ENCODE measurements around the gene GPR137. TPM values are rescaled to one million over a fixed set of nuclear protein-coding genes. Genes with fewer than 3 reads are reported as not detected.

The GPR137 gene
- total RNA-seq, 3 donors from 2014 or later (not counting 1 experiment from before 2014, with no cell fraction given), result 29.1 to 61.3 (median 34.4) TPM

DNA sequence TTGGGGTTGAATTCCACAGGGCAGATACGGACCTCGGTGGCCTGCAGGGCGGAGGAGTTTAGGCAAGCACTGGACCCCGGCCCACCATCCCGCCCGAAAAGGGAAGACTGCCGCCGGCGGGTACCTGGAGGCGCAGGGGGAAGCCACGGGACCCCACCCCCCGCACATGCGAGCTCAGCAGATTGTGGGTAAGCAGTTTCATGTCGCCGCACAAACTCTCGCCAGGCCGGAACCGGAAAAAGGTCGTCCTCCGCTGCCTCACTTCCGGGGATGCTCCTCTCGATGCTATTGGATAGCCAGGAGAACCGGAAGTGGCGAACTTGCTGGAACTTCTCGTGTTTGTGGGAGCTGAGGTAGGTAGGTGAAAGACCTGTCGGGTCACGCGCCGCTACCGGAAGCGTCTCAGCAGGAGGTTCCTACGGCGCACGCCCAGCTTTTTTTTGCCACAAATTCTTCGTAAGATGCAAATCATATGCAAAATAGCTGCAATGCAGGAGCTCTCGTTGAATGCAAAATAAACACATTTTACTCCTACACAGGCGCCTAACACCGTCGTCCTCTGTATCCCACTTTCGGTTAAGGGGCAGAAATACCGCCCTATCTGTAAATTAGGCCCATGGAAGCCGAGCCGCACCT is 31.8 kb downstream of the GPR137 start, which contains the start of gene TRMT112:
TRMT112 (minus strand) TSS at position 235 of the 636 bp plus-strand sequence; CDS start at position 202, 33 bp downstream.
- Mint-ChIP-seq H3K9me3 (no peaks in the 10 kb centered on the region), H3K36me3 (no peaks in the 10 kb centered on the region), H3K27me3 (ENCODE audit: low read depth in 2 of 2) (no peaks in the 10 kb centered on the region), H3K27ac (peak within 1 kb of the TSS; percentile 88 to 99), H3K4me1 (peaks cover 54 to 61% of the 10 kb centered on the region in 2 donors), H3K4me3 (peak within 1 kb of the TSS; percentile 97)
- under 1% methylated on average over 43 of the region's 43 CpGs for whole genome bisulfite sequencing (ENCODE audit: insufficient coverage)
- ATAC-seq (peak; percentile 62 to 84 (median 76)), DNase-seq (peak; percentile 87 to 100)
- Histone ChIP-seq H3K4me1 (ENCODE audit: control insufficient read depth, insufficient read depth, low read length) (peaks cover 30% of the 10 kb centered on the region), H3K27me3 (ENCODE audit: control insufficient read depth, insufficient read depth, low read length) (no peaks in the 10 kb centered on the region), H3K27ac (ENCODE audit: low read length) (peak within 1 kb of the TSS; percentile 86), H3K9me3 (ENCODE audit: control insufficient read depth, insufficient read depth, low read length) (no peaks in the 10 kb centered on the region), H3K36me3 (ENCODE audit: control insufficient read depth, insufficient read depth, low read length) (peaks cover 32% of the 10 kb centered on the region), H3K4me3 (ENCODE audit: low read length) (peak within 1 kb of the TSS; percentile 91)
- intact Hi-C loops (cut with micrococcal nuclease), result loop anchor here (1.0 to 5.0 kb wide), 4 partner anchors 12 to 130 kb away; partner anchors contain the start of genes CCDC88B, ESRRA and STIP1
- TF ChIP-seq, protein P1, sequence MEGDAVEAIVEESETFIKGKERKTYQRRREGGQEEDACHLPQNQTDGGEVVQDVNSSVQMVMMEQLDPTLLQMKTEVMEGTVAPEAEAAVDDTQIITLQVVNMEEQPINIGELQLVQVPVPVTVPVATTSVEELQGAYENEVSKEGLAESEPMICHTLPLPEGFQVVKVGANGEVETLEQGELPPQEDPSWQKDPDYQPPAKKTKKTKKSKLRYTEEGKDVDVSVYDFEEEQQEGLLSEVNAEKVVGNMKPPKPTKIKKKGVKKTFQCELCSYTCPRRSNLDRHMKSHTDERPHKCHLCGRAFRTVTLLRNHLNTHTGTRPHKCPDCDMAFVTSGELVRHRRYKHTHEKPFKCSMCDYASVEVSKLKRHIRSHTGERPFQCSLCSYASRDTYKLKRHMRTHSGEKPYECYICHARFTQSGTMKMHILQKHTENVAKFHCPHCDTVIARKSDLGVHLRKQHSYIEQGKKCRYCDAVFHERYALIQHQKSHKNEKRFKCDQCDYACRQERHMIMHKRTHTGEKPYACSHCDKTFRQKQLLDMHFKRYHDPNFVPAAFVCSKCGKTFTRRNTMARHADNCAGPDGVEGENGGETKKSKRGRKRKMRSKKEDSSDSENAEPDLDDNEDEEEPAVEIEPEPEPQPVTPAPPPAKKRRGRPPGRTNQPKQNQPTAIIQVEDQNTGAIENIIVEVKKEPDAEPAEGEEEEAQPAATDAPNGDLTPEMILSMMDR (IDR thresholded peaks at IDR 0.05), result no peak

DNA sequence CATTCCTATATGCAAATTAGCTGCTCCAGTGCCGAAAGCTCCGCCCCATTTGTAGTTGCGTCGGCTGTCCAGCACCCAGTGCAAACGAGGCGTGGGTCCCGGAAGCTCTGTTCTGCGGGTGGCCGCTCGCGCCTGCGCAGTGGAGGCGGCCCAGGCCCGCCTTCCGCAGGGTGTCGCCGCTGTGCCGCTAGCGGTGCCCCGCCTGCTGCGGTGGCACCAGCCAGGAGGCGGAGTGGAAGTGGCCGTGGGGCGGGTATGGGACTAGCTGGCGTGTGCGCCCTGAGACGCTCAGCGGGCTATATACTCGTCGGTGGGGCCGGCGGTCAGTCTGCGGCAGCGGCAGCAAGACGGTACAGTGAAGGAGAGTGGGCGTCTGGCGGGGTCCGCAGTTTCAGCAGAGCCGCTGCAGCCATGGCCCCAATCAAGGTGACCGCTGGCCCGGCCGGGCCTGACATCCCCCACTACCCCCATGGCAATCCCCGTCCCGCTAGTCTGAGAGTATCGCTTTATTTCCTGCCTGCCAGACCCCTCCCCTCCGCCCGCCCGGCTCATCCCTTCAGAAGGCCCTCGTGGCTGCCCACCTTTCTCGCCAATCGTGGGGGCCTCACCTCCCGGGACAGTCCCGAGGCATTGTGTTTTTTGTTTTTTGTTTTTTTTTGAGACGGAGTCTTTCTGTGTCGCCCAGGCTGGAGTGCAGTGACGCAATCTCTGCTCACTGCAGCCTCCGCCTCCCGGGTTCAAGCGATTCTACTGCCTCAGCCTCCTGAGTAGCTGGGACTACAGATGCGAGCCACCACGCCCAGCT is 32.5 kb downstream of the GPR137 start, which contains the start of gene PRDX5:
PRDX5 (plus strand) TSS at position 161 of the 805 bp plus-strand sequence; CDS start at position 256, 95 bp downstream.
- TF ChIP-seq, protein P1 (IDR thresholded peaks at IDR 0.05), result no peak
- Mint-ChIP-seq H3K27me3 (ENCODE audit: low read depth in 2 of 2) (no peaks in the 10 kb centered on the region), H3K4me3 (peak within 1 kb of the TSS; percentile 97), H3K4me1 (peaks cover 47 to 53% of the 10 kb centered on the region in 2 donors), H3K27ac (peak within 1 kb of the TSS; percentile 88 to 99), H3K36me3 (no peaks in the 10 kb centered on the region), H3K9me3 (no peaks in the 10 kb centered on the region)
- DNase-seq, result peak; percentile 95 to 99
- no peaks in the 10 kb centered on the region for H3K27me3 ChIP-seq (ENCODE audit: control insufficient read depth, insufficient read depth, low read length)
- H3K36me3 ChIP-seq (ENCODE audit: control insufficient read depth, insufficient read depth, low read length), result peaks cover 34% of the 10 kb centered on the region
- intact Hi-C loops (cut with micrococcal nuclease), result loop anchor here (1.0 to 5.0 kb wide), 5 partner anchors 13 to 131 kb away; partner anchors contain the start of genes CCDC88B, ESRRA and STIP1
- H3K4me1 ChIP-seq (ENCODE audit: control insufficient read depth, insufficient read depth, low read length), result peaks cover 30% of the 10 kb centered on the region
- H3K4me3 ChIP-seq (ENCODE audit: low read length), result peak within 1 kb of the TSS; percentile 91
- ATAC-seq, result peak; percentile 74 to 90 (median 78)
- WGBS (ENCODE audit: insufficient coverage), result under 1% methylated on average over 60 of the region's 61 CpGs
- peak within 1 kb of the TSS; percentile 86 for H3K27ac ChIP-seq (ENCODE audit: low read length)
- no peaks in the 10 kb centered on the region for H3K9me3 ChIP-seq (ENCODE audit: control insufficient read depth, insufficient read depth, low read length)

DNA sequence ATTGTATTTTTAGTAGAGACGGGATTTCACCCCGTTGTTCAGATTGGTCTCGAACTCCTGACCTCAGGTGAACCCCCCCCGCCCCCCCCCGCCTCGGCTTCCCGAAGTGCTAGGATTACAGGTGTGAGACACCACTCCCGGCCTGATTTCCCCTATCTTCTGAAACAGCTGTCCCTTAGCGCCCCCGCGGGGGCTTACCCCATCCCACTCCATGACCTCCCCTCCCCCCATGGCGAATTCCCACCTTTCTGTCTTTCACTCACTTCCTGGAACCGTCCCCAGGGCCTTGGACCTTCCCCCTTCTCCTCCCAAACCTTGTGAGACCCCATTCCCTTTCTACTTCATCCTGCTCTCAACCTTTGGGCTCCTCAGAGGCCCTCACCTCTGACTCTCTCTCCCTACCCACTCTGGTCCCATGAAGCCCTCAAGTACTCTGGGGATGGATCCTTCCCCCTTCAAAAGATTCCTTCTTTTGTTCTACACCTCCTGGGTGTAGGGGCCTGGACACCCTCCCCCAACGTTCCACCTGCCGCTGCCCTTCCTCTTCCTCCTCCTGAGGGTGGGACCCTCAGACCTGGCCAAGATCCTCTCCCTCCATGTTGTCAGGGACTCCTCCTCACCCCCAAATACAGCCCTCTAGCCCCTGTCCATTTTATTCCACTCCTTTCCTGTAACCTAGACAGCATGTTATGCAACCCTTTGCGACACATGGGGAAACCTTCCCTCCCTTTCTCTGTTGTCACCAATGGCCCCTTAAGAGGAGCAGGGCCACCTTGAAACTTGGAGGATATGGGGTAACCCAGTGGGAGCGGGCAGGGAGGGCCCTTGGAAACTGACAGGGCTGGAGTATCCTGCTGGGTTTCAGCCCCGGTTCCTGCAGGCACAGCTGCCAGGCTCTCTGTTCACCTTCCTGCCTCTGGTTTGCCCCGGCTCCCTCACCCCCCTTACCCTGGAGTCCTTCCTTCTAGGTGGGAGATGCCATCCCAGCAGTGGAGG is 33.4 kb downstream of the GPR137 start:
- Mint-ChIP-seq H3K4me3 (peak overlapping the region; percentile 97), H3K27ac (peak overlapping the region; percentile 88 to 99), H3K27me3 (ENCODE audit: low read depth in 2 of 2) (no peaks in the 10 kb centered on the region), H3K4me1 (peaks cover 46 to 51% of the 10 kb centered on the region in 2 donors), H3K36me3 (no peaks in the 10 kb centered on the region), H3K9me3 (no peaks in the 10 kb centered on the region)
- TF ChIP-seq, protein P1 (IDR thresholded peaks at IDR 0.05), result no peak
- Histone ChIP-seq H3K27me3 (ENCODE audit: control insufficient read depth, insufficient read depth, low read length) (no peaks in the 10 kb centered on the region), H3K4me3 (ENCODE audit: low read length) (peak overlapping the region; percentile 91), H3K36me3 (ENCODE audit: control insufficient read depth, insufficient read depth, low read length) (peaks cover 30% of the 10 kb centered on the region), H3K4me1 (ENCODE audit: control insufficient read depth, insufficient read depth, low read length) (peaks cover 30% of the 10 kb centered on the region), H3K9me3 (ENCODE audit: control insufficient read depth, insufficient read depth, low read length) (no peaks in the 10 kb centered on the region), H3K27ac (ENCODE audit: low read length) (peak overlapping the region; percentile 86)
- ATAC-seq, result no peak
- intact Hi-C loops (cut with micrococcal nuclease), result loop anchor here (1.0 to 5.0 kb wide), 2 partner anchors 12 to 132 kb away; partner anchors contain the start of gene STIP1
- no peak for DNase-seq
- 29% methylated on average over 15 of the region's 19 CpGs for WGBS (ENCODE audit: insufficient coverage)

Measured in natural killer cell (primary cell).